Activated CD8-positive, alpha-beta memory T cell treated with anti-CD3 and anti-CD28 coated beads, Interleukin-2, amount 10 ng/mL, durations not matched to agents 7 days and 5 days (primary cell): ENCODE data around the gene GFRAL. TPM values are rescaled to one million over a fixed set of nuclear protein-coding genes. Genes with fewer than 3 reads are reported as not detected.

Experiments used
- ATAC-seq: fragments of 150-1000 bp; cut with Tn5 transposase; one replicate; pipeline ENCODE4 v1.10.0; 2021; ENCODE audit warnings: moderate library complexity
- CTCF ChIA-PET: fragments of 350-600 bp; sonication (Branson Sonifier 250); formaldehyde crosslinking; loops from one replicate; lab custom pipeline; 2021; ENCODE audit warnings: antibody characterized with exemption; lab: Charles Lee
- DNase-seq: peaks from one replicate; pipeline ENCODE4 v3.0.0-alpha.2; 2020
- H3K27ac Mint-ChIP-seq: one replicate; pipeline ENCODE4 v1.8.0; 2021; ENCODE audit warnings: mild to moderate bottlenecking, mixed read lengths
- H3K27me3 Mint-ChIP-seq: one replicate; pipeline ENCODE4 v1.8.0; 2021; ENCODE audit warnings: mixed read lengths
- H3K36me3 Mint-ChIP-seq: one replicate; pipeline ENCODE4 v1.8.0; 2021; ENCODE audit warnings: mild to moderate bottlenecking, mixed read lengths
- H3K4me1 Mint-ChIP-seq: one replicate; pipeline ENCODE4 v1.8.0; 2021; ENCODE audit warnings: mixed read lengths
- H3K4me3 Mint-ChIP-seq: one replicate; pipeline ENCODE4 v1.8.0; 2021; ENCODE audit warnings: mild to moderate bottlenecking, moderate library complexity, mixed read lengths
- H3K9me3 Mint-ChIP-seq: one replicate; pipeline ENCODE4 v1.8.0; 2022; ENCODE audit warnings: low read depth, mixed read lengths
- total RNA-seq, 2 experiments: library from RNA; stranded (reverse); gene quantifications; one replicate each; pipeline ENCODE4 v1.2.3, GENCODE V29; 2021

GFRAL gene
- total RNA-seq, 2 experiments from 2014 or later = not detected

- ATAC-seq = no peak
- no peaks in the 10 kb centered on the region for H3K4me1 Mint-ChIP-seq
- CTCF ChIA-PET = no interaction called here
- H3K9me3 Mint-ChIP-seq = peaks cover 10% of the 10 kb centered on the region
- no peaks in the 10 kb centered on the region for H3K27me3 Mint-ChIP-seq
- DNase-seq = no peak
- no peak overlapping the region for H3K27ac Mint-ChIP-seq
- H3K4me3 Mint-ChIP-seq = no peak overlapping the region
- H3K36me3 Mint-ChIP-seq = no peaks in the 10 kb centered on the region
Observed at GRCh38 chr6:55379895-55380294, 52.6 kb downstream of the GFRAL start.

GRCh38 chr6:55388211-55388610 lies 60.9 kb downstream of the GFRAL start:
- peaks cover 6% of the 10 kb centered on the region for H3K9me3 Mint-ChIP-seq
- no peak overlapping the region for H3K4me3 Mint-ChIP-seq
- no peak overlapping the region for H3K27ac Mint-ChIP-seq
- ATAC-seq = no peak
- CTCF ChIA-PET = no interaction called here
- no peaks in the 10 kb centered on the region for H3K4me1 Mint-ChIP-seq
- no peak for DNase-seq
- H3K27me3 Mint-ChIP-seq = no peaks in the 10 kb centered on the region
- no peaks in the 10 kb centered on the region for H3K36me3 Mint-ChIP-seq

- ATAC-seq (no peak), DNase-seq (no peak)
- no peaks in the 10 kb centered on the region for H3K4me1 Mint-ChIP-seq
- no peaks in the 10 kb centered on the region for H3K36me3 Mint-ChIP-seq
- H3K9me3 Mint-ChIP-seq = peaks cover 6% of the 10 kb centered on the region
- no peak overlapping the region for H3K4me3 Mint-ChIP-seq
- CTCF ChIA-PET = no interaction called here
- no peak overlapping the region for H3K27ac Mint-ChIP-seq
- no peaks in the 10 kb centered on the region for H3K27me3 Mint-ChIP-seq
Observed at GRCh38 chr6:55395871-55396270, 68.6 kb downstream of the GFRAL start.

GRCh38 chr6:55397986-55398385 lies 70.7 kb downstream of the GFRAL start:
- no peak for DNase-seq
- Mint-ChIP-seq H3K4me1 (no peaks in the 10 kb centered on the region), H3K27me3 (no peaks in the 10 kb centered on the region), H3K36me3 (no peaks in the 10 kb centered on the region), H3K4me3 (no peak overlapping the region), H3K27ac (no peak overlapping the region), H3K9me3 (peaks cover 2% of the 10 kb centered on the region)
- CTCF ChIA-PET = no interaction called here
- ATAC-seq = no peak

GRCh38 chr6:55399351-55399750 lies 72.1 kb downstream of the GFRAL start:
- Mint-ChIP-seq H3K27me3 (no peaks in the 10 kb centered on the region), H3K4me1 (no peaks in the 10 kb centered on the region), H3K36me3 (no peaks in the 10 kb centered on the region), H3K4me3 (no peak overlapping the region), H3K9me3 (peaks cover 4% of the 10 kb centered on the region), H3K27ac (no peak overlapping the region)
- no peak for DNase-seq
- CTCF ChIA-PET = no interaction called here
- ATAC-seq = no peak

GRCh38 chr6:55405474-55406235 lies 78.4 kb downstream of the GFRAL start:
- ATAC-seq (no peak), DNase-seq (no peak)
- Mint-ChIP-seq H3K4me1 (no peaks in the 10 kb centered on the region), H3K4me3 (no peak overlapping the region), H3K27ac (no peak overlapping the region), H3K9me3 (peaks cover 2% of the 10 kb centered on the region), H3K36me3 (no peaks in the 10 kb centered on the region), H3K27me3 (no peaks in the 10 kb centered on the region)
- CTCF ChIA-PET = no interaction called here

GRCh38 chr6:55410674-55411073 lies 83.4 kb downstream of the GFRAL start:
- ATAC-seq (no peak), DNase-seq (no peak)
- no peaks in the 10 kb centered on the region for H3K4me1 Mint-ChIP-seq
- H3K36me3 Mint-ChIP-seq = no peaks in the 10 kb centered on the region
- peaks cover 14% of the 10 kb centered on the region for H3K9me3 Mint-ChIP-seq
- no peaks in the 10 kb centered on the region for H3K27me3 Mint-ChIP-seq
- no peak overlapping the region for H3K27ac Mint-ChIP-seq
- CTCF ChIA-PET = no interaction called here
- H3K4me3 Mint-ChIP-seq = no peak overlapping the region

- DNase-seq (no peak), ATAC-seq (no peak)
- no peaks in the 10 kb centered on the region for H3K36me3 Mint-ChIP-seq
- no peaks in the 10 kb centered on the region for H3K9me3 Mint-ChIP-seq
- CTCF ChIA-PET = no interaction called here
- no peak overlapping the region for H3K27ac Mint-ChIP-seq
- H3K4me3 Mint-ChIP-seq = no peak overlapping the region
- no peaks in the 10 kb centered on the region for H3K4me1 Mint-ChIP-seq
- H3K27me3 Mint-ChIP-seq = no peaks in the 10 kb centered on the region
Observed at GRCh38 chr6:55423933-55424332, 96.7 kb downstream of the GFRAL start.

- H3K4me3 Mint-ChIP-seq = no peak overlapping the region
- no peaks in the 10 kb centered on the region for H3K27me3 Mint-ChIP-seq
- peaks cover 4% of the 10 kb centered on the region for H3K9me3 Mint-ChIP-seq
- CTCF ChIA-PET = no interaction called here
- DNase-seq (no peak), ATAC-seq (no peak)
- no peaks in the 10 kb centered on the region for H3K4me1 Mint-ChIP-seq
- H3K27ac Mint-ChIP-seq = no peak overlapping the region
- H3K36me3 Mint-ChIP-seq = no peaks in the 10 kb centered on the region
Observed at GRCh38 chr6:55433446-55434130, 106.3 kb downstream of the GFRAL start.

- DNase-seq = no peak
- peaks cover 2% of the 10 kb centered on the region for H3K9me3 Mint-ChIP-seq
- CTCF ChIA-PET = no interaction called here
- no peaks in the 10 kb centered on the region for H3K27me3 Mint-ChIP-seq
- H3K36me3 Mint-ChIP-seq = no peaks in the 10 kb centered on the region
- H3K4me3 Mint-ChIP-seq = no peak overlapping the region
- no peak overlapping the region for H3K27ac Mint-ChIP-seq
- no peaks in the 10 kb centered on the region for H3K4me1 Mint-ChIP-seq
- no peak for ATAC-seq
Observed at GRCh38 chr6:55437141-55437540, 109.9 kb downstream of the GFRAL start.

GRCh38 chr6:55438203-55438602 lies 110.9 kb downstream of the GFRAL start:
- Mint-ChIP-seq H3K4me1 (no peaks in the 10 kb centered on the region), H3K27ac (no peak overlapping the region), H3K9me3 (peaks cover 2% of the 10 kb centered on the region), H3K27me3 (no peaks in the 10 kb centered on the region), H3K36me3 (no peaks in the 10 kb centered on the region), H3K4me3 (no peak overlapping the region)
- DNase-seq = no peak
- ATAC-seq = no peak
- CTCF ChIA-PET = no interaction called here

GRCh38 chr6:55443238-55444134 lies 116.2 kb downstream of the GFRAL start:
- H3K27ac Mint-ChIP-seq = no peak overlapping the region
- H3K4me1 Mint-ChIP-seq = no peaks in the 10 kb centered on the region
- no peak for ATAC-seq
- H3K36me3 Mint-ChIP-seq = no peaks in the 10 kb centered on the region
- no peaks in the 10 kb centered on the region for H3K27me3 Mint-ChIP-seq
- no peak overlapping the region for H3K4me3 Mint-ChIP-seq
- no peak for DNase-seq
- H3K9me3 Mint-ChIP-seq = no peaks in the 10 kb centered on the region
- CTCF ChIA-PET = interaction anchor here (0.6 to 0.7 kb wide), 2 partner anchors 751 to 1352 kb away, joined by 3 to 4 read pairs; no protein-coding TSS in a partner anchor

GRCh38 chr6:55445648-55446204 lies 118.5 kb downstream of the GFRAL start:
- CTCF ChIA-PET = no interaction called here
- Mint-ChIP-seq H3K9me3 (no peaks in the 10 kb centered on the region), H3K27me3 (no peaks in the 10 kb centered on the region), H3K4me3 (no peak overlapping the region), H3K36me3 (no peaks in the 10 kb centered on the region), H3K4me1 (no peaks in the 10 kb centered on the region), H3K27ac (no peak overlapping the region)
- no peak for ATAC-seq
- no peak for DNase-seq
